ENCODE measurements around the gene EEF1AKMT2.

- TF ChIP-seq TCF7 (IDR thresholded peaks at IDR 0.05; ENCODE audit: low read depth): no peak
- no peak for TF ChIP-seq EP300 (IDR thresholded peaks at IDR 0.05; ENCODE audit: low read depth in 2 of 2, low read length in 2 of 2)
- no peak for TF ChIP-seq EP300 (CRISPR knock-in tag; IDR thresholded peaks at IDR 0.05; ENCODE audit: borderline replicate concordance)
- no peak for TF ChIP-seq ZNF740 (CRISPR knock-in tag; IDR thresholded peaks at IDR 0.05)
- TF ChIP-seq JUN (CRISPR knock-in tag; IDR thresholded peaks at IDR 0.05): no peak
- TF ChIP-seq CTCF (CRISPR knock-in tag; IDR thresholded peaks at IDR 0.05): no peak
- no peak for TF ChIP-seq REST (IDR thresholded peaks at IDR 0.05; ENCODE audit: borderline replicate concordance in 1 of 2, low read depth in 1 of 2, low read length in 2 of 2)
- TF ChIP-seq JUNB (CRISPR knock-in tag; IDR thresholded peaks at IDR 0.05; ENCODE audit: borderline replicate concordance): no peak
- TF ChIP-seq FOXO4 (CRISPR knock-in tag; conservative IDR thresholded peaks at IDR 0.05): no peak
- TF ChIP-seq ZBTB3 (CRISPR knock-in tag; IDR thresholded peaks at IDR 0.05; ENCODE audit: borderline replicate concordance, low read depth): no peak
- no peak for TF ChIP-seq BCL6 (CRISPR knock-in tag; IDR thresholded peaks at IDR 0.05)
- no peak for TF ChIP-seq BHLHE40 (IDR thresholded peaks at IDR 0.05; ENCODE audit: low read length)
- no peak for TF ChIP-seq POLR2AphosphoS5 (IDR thresholded peaks at IDR 0.05; ENCODE audit: low read depth, low read length)
- TF ChIP-seq ATF6 (CRISPR knock-in tag; conservative IDR thresholded peaks at IDR 0.05): no peak
Measured at GRCh38 chr10:124746992-124747391, 44.7 kb downstream of the EEF1AKMT2 start.
